ENCODE results near the gene MARK4. TPM values are rescaled to one million over a fixed set of nuclear protein-coding genes. Genes with fewer than 3 reads are reported as not detected.
A peak's percentile ranks its signal among the peaks of the same experiment; 100 is the strongest.

Gene MARK4
- total RNA-seq, 1 donor from 2014 or later = 32.0 TPM

DNA sequence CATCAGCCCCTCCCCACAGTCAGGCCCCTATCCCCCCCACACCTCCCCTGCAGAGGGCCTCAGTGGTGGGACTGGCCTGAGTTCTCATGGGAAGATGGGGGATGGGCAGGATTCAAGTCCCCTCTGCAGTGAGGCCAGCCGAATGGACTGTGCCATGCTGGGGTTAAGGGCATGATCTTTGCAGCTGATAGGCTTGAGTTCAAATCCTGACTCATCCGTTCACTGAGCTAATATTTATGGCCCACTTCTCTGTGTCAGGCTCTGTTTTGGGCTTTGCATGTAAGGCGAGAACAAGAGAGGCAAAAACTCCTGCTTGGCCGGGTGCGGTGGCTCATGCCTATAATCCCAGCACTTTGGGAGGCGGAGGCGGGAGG is 20.7 kb downstream of the MARK4 start:
- no peak for DNase-seq (ENCODE audit: low spot score)

DNA sequence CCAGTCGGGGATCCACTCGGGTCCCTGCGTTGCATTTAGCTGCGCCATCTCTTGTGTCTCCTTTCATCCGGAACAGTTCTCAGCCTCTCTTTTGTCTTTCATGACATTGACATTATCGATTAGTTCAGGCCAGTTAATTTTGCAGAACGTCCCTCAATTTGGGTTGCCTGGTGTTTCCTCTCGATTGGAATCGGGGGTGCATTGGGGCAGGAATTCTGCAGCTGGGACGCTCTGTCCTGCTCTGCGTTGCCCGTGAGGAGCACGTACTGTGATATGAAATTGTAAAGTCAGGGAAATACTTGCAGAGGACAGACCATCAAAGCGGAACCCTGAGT is 22.4 kb downstream of the MARK4 start:
- no peak for DNase-seq (ENCODE audit: low spot score)

DNA sequence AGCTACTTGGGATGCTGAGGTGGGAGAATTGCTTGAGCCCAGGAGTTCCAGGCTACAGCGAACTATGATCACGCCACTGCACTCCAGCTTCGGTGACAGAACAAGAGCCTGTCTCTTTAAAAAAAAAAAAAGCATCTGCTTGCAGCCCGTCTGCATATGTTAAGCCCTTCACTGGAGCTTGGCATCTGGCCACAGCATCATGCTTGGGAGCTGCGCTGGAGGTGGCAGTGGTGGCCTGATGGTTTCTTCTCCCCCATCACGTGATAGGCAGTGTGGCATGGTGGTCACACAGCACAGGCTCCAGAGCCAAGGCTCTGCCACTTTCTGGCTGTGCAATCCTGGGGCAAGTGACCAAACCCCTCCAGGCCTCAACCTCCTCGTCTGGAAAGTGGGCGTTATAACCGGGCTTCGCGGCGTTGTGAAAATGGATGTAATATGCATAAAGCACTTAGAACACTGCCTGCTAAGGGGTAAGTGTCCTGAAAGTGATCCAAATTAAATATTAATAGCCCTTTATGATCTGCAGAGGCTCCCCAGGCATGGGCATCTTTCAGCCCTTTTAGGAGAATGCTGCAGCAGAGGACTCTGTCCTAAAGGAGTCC is 24.4 kb downstream of the MARK4 start:
- DNase-seq (ENCODE audit: low spot score) = no peak

DNA sequence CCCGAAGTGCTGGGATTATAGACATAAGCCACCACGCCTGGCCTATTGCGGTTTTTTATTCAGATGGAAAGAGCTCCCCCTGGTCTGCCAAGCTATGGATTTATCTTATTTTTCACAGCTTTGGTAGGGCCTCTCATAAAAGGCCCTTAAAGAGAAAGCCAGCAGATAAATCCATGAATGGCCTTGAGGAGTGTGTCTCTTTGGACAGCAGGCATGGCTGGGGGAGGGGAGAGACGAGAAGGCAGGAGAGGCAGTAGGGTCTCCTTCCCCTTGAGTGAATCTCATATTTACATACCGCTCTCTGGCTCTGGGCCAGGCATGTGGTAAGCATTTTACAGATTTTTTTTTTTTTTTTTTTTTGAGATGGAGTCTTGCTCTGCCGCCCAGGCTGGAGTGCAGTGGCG is 25.2 kb downstream of the MARK4 start:
- no peak for DNase-seq (ENCODE audit: low spot score)

DNA sequence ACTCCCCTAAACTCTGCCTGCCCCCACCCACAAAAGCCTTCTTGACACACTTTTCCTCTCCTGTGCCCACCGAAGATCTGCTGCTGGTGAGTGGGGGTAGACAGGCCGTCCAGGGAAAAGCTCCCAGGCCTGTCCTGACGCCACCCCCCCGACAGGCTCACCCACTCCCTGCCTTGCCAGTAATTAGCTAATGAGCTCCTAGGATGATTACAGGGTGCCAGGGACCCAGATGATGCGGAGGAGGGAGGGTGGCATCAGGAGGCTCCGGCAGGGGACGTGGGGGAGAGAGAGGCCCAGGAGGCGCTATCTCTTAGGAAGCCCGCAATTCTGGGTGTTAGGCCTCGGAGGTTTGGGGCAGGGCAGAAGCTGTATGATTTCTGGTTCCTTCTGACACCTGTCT is 27.0 kb downstream of the MARK4 start:
- no peak for DNase-seq (ENCODE audit: low spot score)

DNA sequence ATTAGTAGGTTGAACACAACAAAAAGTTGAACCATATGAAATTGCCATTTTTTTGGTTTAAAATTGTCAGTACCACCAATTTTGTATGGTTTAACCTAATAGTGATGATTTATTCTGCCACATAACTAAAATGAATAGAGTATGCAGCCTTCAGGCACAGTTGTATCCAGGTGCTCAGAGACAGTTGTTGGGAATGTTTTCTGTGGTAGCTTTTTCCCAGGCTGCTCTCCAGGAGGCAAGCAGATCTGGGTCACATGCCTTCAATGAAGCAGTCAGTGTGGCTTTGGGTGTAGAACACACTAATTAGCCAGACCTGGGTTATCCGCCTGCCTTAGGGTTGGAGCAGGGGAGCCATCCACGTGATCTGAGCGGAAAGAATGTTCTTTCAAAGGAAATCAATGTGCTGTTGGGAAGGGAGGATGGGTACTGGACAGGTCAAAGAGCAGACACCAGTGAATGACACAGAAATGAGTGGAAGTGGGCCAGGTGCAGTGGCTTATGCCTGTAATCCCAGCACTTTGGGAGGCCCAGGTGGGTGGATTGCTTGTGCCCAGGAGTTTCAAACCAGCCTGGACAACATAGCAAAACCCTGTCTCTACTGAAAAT is 28.6 kb downstream of the MARK4 start:
- DNase-seq (ENCODE audit: low spot score) = no peak

DNA sequence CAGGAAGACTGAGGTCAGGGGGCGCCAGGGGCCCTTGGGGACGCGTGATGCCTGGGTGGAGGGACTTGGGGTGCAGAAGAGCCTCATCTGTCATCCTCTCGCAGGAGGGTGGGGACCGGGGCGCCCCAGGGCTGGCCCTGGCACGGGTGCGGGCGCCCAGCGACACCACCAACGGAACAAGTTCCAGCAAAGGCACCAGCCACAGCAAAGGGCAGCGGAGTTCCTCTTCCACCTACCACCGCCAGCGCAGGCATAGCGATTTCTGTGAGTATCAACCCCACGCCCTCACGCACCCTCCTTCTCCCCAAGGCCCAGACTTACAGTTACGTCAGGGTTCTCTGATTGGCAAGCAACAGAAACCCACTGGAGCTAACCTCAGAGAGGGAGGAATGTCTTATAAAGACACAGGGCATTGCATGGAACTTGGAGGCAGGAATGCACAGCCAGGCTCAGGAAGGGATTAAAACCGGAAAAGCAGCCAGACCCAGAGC is 29.4 kb downstream of the MARK4 start:
- no peak for DNase-seq (ENCODE audit: low spot score)

DNA sequence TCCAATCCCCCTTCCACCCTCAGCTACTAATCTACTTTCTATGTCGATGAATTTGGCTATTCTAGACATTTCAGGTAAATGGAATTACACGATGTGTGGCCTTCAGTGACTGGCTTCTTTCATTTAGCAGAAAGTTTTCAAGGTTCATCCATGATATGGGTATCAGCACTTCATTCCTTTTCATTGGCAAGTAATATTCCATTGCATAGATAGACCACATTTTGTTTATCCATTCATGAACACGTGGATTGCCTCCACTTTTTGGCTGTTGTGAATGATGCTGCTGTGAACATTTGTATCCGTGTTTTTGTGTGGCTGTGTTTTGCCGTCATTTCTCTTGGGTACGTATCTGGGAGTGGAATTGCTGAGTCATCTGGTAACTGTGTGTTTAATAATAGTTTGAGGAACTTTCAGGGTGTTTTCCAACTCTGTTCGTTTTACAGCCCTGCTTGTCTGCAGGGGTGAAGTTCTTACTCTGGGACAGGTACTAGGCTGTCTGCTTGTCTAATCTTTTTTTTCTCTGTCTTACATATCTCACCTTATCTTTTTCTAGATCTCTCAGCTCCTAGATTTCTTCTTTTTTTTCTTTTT is 32.5 kb downstream of the MARK4 start:
- no peak for DNase-seq (ENCODE audit: low spot score)

DNA sequence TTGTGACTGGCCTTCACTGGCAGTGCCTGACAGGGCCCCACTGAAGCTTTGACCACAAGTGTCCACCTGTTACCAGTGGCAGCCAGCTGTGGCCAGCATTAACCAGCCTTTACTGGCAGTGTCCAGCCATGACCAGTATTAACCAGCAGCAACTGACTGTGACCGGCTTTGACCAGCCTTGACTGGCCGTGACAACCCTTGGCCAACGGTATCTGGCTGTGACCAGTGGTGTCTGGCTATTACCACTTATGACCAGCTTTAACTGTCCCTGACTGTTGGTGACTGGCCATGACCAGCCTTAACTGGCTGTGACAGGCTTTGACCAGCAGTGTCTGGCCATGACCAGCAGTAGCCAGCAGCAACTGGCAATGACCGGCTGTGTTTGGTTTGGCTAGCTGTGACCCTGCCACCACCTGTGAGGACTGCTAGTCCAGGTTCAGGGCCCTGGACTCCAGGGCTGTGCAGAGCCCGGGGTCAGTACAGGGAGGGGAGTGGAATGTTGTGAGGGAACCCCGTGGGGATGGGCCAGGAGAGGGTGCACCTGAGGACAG is 39.4 kb downstream of the MARK4 start:
- DNase-seq (ENCODE audit: low spot score) = no peak

DNA sequence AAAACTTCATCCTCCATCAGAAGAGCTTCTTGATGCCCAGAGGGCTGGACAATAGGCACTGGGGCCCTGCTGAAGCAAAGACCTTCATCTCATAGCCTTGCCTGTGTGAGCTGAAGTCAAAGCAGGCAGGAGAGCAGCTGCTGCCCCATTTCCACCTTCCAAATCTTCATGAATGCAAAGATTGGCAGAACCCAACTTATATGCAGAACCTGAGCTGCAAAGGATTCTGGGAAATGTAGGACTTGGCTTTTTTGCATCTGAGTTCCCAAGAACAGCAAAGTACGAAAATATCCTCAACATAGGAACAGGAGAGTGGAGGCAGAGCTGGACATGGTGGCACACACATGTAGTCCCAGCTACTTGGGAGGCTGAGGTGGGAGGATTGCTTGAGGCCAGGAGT is 40.8 kb downstream of the MARK4 start:
- DNase-seq (ENCODE audit: low spot score) = no peak

DNA sequence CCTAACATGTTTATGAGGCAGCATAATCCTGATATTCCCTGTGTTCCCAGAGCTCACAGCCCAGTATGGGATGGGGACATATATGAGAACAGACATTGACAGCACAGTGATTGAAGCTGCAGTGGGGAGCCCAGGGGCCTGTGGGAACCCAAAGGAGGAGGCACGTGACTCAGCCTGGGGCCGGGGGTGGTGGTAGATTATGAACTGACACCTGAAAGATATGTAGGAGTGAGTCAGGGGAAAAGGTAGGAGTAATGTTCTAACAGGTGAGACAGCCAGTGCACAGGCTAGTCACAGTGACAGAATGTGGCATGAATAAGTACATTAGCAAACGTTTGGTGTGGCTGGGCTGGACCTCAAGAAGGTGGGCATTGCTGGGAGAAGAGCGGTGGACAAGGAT is 42.6 kb downstream of the MARK4 start:
- no peak for DNase-seq (ENCODE audit: low spot score)

DNA sequence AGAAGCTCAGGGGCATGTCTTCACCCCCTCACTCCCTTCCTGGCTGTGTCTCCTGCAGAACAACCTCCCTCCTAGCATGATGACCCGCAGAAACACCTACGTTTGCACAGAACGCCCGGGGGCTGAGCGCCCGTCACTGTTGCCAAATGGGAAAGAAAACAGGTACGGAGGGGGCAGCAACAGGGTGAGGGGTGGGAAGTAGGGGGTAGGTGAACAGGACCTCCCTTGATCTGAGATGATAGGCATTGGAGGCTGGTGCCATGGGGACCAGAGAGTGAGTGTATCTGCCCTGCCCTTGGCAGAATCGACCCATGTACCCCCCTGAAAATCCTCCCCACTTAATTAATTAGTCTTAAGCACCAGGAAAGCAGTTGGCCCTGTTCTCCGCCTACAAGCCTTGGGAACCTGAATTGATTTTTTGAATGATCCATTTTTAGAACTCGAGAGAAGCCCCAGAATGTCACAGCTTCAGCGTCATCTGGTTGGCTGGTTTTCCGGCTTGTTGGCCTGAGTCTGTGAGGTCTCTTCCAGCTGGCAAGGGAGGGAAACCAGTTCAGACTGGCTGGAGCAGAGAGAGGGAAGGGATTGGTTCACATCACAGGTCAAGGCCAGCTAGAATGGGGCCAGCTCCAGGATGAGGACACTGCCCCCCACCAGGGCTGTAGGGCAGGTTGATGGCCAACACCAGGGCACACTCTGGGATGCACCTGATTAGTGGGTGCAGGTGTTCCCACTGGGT is 43.4 kb downstream of the MARK4 start:
- peak; percentile 71 for DNase-seq (ENCODE audit: low spot score)

DNA sequence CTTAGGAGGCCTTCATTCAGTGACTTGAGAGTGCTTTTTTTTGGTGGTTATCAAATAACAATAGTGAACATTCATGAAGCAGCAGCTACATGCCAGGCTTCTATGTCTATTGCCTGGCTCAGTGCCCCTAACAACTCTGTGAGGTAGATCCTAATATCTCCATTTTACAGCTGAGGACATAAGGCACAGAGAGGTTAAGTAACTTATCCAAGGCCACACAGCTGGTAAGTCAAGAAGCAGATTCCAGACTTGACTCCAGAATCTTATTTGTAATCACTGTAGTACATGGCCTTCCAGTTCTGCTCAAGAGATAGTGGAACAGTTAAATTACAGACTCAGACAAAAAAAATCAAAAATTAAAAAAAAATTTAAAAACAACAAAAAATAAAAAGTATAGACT is 44.8 kb downstream of the MARK4 start:
- DNase-seq (ENCODE audit: low spot score) = no peak

DNA sequence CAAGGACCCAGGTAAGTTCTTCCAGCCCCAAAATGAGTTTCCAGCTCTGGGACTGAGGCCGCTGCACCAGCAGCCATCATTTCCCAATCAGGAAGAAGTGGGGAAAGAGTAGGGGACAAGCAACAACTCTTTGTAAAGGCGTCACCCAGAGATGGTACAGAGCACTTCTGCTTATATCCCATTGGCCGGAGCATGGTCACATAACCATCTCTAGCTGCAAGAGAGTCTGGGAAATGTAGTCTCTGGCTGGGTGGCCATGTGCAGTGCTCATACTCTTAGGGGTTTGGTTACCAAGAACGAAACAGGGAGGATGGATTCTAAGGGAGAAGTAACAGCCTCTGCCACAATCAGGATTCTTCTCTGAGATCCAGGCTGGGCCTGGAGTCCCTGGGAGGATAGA is 45.3 kb downstream of the MARK4 start:
- DNase-seq (ENCODE audit: low spot score) = no peak

DNA sequence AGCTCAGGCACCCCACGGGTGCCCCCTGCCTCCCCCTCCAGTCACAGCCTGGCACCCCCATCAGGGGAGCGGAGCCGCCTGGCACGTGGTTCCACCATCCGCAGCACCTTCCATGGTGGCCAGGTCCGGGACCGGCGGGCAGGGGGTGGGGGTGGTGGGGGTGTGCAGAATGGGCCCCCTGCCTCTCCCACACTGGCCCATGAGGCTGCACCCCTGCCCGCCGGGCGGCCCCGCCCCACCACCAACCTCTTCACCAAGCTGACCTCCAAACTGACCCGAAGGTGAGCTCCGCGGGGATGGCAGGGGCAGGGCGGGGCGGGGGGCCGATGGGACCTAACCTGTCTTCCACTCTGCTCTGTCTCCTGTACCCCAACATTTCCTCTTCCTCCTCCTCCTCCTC is 46.6 kb downstream of the MARK4 start:
- DNase-seq (ENCODE audit: low spot score) = no peak

DNA sequence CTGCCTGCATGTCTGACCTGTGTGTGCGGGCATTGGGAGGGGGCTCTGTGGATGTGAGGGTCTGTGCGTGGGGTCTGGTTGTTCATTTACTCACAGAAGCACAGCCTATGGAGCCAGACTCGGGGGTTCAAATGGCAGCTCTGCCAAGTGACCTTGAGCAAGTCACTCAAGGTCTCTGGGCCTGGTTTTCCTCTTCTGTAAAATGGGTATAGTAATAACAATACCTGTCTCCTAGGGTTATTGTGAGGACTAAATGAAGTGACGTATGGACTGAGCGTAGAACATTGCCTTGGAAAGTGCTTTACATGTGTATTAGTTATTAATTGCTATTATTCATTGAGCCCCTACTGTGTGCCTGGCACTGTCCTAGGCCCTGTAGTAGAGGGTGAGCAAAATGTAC is 47.2 kb downstream of the MARK4 start:
- DNase-seq (ENCODE audit: low spot score) = no peak

DNA sequence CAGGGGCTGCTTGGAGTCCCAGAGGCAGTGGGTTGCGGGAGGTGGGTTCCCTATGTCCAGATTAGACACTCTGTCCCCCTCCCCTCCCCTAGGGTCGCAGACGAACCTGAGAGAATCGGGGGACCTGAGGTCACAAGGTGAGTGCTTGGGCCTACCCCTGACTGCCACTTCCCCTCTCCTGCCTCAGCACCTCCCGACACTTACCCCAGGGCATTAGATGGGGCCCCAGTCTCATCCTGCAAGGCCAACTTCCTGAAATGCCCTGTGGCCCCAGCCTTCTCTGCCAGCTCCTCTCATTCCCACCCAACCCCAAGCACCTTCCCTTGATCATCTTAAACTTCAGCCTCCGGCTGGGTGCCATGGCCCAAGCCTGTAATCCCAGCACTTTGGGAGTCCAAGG is 48.6 kb downstream of the MARK4 start:
- no peak for DNase-seq (ENCODE audit: low spot score)

DNA sequence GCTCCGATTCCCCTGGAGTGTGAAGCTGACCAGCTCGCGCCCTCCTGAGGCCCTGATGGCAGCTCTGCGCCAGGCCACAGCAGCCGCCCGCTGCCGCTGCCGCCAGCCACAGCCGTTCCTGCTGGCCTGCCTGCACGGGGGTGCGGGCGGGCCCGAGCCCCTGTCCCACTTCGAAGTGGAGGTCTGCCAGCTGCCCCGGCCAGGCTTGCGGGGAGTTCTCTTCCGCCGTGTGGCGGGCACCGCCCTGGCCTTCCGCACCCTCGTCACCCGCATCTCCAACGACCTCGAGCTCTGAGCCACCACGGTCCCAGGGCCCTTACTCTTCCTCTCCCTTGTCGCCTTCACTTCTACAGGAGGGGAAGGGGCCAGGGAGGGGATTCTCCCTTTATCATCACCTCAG is 51.3 kb downstream of the MARK4 start:
- DNase-seq (ENCODE audit: low spot score) = no peak

DNA sequence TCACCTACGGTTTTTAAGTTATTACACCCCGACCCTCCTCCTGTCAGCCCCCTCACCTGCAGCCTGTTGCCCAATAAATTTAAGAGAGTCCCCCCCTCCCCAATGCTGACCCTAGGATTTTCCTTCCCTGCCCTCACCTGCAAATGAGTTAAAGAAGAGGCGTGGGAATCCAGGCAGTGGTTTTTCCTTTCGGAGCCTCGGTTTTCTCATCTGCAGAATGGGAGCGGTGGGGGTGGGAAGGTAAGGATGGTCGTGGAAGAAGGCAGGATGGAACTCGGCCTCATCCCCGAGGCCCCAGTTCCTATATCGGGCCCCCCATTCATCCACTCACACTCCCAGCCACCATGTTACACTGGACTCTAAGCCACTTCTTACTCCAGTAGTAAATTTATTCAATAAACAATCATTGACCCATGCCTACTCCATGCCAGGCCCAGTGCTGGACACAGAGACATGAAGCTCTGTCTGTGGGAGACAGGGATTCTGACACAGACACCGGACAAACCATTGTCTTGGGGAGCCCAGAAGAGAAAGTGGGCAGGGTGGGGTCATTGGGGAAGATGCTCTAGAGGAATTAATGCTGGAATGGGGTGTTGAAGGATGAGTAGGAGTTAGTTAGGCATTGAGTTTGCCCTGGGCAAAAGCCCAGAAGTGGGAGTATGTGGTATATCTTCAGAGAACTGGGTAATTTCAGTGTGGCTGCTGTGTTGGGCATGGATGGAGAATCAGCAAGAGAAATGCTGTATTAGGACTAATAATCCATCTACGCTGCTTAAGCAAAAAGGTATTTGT is 52.4 kb downstream of the MARK4 start:
- DNase-seq (ENCODE audit: low spot score) = no peak

DNA sequence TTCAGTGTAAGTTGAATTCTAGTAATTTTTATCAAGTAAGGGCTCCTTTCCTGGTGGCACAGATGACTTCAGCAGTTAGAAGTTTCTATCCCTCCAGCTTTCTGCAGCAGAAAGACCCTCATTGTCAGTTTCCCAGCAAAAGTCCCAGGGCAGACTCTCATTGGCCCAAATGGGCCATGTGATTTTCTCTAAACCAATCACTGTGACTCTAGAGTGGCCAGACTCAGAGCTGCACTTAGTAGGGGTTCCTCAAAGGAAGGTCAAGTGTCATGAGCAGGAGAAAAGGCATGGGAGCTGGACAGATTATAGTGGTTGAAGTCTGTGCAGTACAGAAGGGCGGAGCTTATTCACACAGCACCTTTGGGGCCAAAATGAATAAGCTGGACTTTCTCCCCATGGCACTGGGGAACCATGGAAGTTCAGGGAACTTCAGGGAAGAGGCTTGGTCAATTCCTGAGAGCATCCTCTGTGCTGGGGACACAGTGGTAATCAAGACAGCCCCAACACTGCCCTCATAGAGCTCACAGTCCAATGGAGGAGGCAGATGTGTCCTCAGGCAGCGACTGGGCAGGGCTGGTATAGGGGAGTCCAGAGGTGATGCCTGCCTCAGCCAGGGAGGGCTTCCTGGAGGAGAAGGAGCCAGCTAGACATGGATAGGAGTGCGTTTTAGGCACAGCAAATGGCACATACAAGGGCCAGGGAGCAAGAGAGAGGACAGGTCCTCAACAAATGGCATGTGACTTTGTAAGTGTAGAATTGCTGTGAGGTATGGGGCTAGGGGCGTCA is 53.3 kb downstream of the MARK4 start:
- no peak for DNase-seq (ENCODE audit: low spot score)

DNA sequence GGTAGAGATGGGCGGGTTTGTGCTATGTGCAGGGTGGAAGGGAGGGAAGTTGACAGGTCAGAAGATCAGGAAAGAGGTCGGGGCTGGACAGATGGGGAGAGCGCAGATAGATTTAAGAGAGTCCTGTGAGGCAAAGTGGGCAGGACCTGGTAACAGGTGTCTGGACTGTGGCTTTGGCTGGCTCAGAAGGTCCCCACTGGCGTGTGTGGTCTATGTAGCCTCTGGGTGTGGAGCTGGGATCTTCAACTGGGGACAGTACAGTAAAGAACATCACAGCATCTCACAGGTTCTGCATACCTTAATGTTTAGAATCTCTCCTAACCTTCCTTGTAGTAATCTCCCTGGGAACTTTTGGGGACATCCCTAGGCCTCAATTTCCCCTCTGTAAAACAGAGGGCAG is 53.9 kb downstream of the MARK4 start:
- DNase-seq (ENCODE audit: low spot score) = no peak

Data from ureter (tissue), 1 donor.